Stimulated activated CD4-positive, alpha-beta T cell treated with anti-CD3 and anti-CD28 coated beads, Interleukin-1b, Interleukin-23, amount 100 ng/mL, for 1 hour (primary cell): ENCODE data around the gene VSTM2B.
"Not testable (repeated sequence)": the region's sequence is repeated elsewhere in the genome, so short reads cannot be mapped to it uniquely, and the experiment has no call there.

ENCODE experiments used
- DNase-seq, 2 donors: peaks; one replicate each; pipeline ENCODE4 v3.0.0-alpha.2; 2020; ENCODE audit warnings: low read depth in 2 of 2

The VSTM2B gene

DNA sequence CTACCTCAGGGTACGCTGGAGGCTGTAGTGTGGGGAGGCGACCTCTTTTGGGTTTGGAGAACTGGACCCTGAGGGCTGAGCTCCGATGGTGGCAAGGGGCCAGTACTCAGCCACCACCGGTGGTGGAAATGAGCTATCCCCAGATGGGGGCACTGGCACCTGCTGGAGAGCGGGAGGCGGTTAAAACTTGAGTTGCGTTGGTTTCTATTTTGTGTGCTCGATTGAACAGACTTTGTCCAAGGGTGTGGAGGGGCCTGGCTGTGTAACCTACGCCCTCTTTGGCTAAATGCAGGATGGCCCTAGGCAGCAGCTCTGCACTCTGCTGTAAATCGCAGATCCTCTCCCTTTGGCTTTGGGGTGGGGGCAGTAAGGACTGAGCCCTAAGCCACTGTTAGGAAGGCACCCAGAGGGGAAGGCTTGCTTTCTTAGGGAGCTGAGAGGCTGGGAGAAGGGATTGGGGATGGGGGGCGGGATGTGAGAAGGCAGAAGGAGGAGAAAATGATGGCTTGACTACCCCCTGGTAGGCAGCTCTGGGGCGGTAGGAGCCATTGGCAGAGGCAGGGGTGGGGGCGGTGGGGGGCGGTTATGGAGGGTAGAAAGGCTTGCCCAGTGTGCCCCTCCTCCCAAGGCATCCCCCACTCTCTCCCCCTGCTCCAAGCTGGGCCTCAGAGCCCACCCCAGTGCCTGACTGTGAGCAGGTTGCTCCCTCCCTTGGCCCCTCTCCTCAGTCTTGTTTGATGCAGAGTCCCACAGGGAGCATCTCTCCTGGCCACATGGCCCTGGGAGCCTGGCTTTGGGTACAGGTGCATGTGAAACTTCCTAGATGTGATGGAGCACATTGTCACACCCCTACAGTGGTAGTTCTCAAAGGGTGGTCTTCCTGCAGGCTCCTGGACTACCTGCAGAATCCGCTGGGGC, 5.0 kb downstream of the VSTM2B start:
- no peak for DNase-seq

DNA sequence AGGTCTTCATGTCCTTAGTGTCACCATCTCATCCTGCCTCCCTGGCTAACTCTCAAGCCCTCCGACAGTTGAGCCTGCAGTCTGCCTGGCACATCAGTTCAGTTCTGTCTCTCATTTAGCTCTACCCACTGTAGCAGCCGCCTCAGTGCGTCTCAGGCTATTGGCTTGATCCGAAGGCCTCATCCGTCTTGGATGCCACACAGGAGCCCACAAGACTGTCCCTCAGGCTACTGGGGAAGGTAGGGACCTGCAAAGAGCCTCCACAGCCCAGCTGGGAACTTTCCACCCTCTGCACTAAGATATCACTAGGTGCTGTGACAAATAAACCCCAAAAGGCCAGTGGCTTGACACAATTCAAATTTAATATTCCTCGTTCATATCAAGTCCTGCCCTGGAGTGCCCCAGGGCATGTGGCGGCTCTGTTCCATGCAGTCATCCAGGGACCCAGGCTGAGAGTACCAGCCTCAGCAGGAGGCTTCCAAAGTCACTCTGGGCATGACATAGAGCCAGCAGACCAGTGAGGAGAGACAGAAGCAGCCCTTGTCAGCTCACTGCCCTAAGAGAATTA, 5.7 kb downstream of the VSTM2B start:
- DNase-seq = no peak

DNA sequence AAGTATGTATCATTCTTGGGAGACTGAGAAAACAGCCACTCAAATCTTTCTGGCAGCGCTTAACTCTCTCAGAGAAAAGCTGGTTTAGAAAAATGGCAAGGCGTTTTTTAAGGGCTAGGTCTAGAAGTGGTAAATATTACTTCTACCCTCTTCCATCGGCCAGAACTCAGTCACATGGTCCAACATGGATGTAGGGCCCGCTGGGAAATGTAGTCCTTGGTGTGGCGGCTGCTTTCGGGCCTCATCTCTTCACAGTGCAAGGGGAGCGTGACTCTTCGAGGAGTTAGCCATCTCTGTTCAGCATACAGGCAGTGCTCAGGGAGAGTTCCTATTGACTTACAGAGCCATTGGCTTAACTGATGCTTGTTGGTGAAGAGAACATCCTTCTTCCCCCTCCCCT, 6.3 kb downstream of the VSTM2B start:
- DNase-seq = no peak

DNA sequence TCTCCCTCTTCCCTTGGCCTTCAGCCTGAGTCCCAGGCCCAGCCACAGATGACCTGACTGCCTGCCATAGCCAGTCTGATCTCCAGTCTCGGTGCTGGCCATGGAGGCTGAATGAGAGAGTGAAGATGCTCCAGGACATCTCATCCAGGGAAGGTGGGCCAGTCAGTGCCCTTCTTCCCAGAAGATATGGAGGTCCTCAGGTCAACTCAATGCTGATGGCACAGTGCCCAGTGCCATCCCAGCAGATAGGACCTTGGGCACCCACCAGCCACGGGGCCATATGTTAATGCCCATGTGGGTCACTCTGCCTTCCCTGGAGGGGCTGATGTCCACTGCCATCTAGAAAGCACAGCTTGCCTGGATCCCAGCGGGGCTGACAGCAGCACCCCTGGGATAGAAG, 7.2 kb downstream of the VSTM2B start:
- DNase-seq = no peak

DNA sequence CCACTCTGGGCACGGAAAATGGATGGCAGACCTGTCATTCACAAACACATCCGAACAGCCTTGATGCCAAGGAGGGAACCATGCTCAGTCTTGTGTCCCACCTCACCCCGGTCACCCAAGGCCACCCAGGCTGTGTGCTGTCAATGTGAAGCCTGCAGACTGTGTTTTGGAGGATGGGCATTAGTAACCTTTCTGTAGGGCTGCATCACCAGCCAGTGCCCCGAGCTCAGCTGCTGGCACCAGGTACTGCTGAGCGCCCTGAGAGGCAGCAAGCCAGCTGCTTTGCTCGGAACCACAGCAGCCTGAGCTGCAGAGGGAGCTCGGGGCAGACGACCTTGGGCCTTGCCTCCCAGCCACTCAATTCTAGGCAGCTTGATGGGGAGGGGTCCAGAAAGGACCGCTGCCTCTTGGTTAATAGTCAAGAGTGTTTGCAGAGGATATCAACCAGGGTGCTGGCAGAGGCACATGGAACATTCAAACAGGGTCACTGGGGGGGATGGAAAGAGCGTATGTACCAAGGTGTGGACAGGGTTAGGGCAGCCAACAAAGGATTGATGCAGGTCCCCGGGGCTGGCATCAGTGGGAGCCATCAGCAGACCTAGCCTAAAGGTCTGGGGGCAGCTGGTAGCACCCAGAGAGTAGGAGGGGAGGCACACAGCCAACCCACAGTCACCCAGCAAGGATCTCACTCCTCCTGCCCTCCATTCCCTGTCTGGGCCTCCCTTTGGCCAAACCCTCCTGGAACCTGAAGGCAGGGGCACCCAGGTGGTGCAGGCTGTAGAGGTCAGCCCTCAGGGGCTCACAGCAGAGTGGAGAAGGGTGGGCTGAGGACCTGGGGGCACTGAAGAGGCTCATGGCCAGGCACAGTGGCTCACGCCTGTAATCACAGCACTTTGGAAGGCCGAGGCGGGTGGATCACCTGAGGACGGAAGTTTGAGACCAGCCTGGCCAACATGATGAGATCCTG, 8.1 kb downstream of the VSTM2B start:
- DNase-seq = no peak

DNA sequence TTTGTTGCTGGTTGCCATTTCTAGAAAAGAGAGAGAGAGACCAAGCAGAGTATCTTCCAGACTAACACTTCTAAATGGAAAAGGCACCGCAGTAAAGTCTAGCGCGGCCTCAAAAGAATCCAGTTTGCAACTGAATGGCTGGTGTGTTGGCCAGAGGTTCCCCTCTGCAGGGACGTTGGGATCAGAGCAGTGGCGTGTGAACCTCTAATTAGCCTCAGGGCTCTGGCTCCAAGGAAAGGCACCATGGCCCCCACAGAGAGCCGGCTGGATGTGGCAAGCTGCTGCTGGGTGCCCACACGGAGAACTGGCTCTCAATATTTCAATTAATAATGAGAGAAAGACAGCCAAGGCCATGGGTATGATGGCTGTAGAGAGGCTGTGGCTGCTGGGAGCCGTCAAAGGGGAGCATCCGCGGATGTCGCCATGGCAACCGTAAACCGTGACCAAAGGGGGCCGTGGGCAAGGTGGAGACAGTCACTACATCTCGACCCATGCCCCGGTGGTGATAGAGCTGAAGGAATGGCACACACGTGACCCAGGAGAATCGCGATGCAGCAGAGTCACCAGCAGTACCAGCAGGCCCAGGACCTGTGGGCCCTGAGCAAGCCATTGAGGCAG, 9.5 kb downstream of the VSTM2B start:
- DNase-seq = no peak

DNA sequence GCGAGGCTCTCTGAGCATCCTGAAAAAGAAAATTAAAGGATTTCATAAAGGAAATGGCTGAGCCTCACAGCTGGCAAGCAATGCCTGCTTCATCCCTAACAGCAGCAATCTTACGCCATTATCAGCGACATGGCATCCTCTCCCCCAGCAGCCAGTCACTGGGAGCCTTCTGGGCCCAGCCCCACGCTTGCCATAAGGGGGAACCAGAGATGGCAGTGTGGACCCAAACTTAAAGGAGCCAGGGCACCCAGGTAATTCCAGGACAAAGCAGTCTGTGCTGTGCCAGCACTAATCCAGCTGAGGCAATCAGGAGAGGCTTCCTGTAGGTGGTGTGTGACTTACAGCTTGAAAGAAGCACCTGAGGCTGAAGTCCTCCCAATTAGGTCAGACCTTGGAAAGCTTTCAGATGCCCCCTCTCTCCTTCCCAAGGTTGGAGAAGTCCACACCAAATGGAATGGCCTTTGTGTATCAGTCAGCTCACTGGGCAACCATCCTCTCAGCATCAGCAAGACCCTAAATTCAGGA, 10.3 kb downstream of the VSTM2B start:
- DNase-seq = no peak

DNA sequence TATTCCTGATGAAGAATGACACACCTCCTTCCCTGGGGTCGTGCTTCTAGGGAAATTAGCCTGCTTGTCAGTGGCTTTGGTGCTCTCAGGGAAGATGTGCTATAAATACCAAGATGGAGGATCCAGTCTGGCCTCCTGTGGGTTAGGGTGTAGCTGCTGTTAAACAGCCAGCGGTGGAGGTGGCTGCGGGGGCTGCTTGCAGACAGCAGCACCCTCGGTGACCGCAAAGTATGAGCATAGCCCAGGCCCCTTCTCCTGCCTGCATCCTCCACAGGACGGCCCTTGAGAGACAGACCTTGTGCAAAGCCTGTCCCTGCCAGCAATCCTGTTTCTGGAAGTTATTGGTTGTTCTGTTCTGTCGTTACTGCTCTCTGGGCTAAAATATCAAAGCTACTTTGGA, 11.4 kb downstream of the VSTM2B start:
- no peak for DNase-seq

DNA sequence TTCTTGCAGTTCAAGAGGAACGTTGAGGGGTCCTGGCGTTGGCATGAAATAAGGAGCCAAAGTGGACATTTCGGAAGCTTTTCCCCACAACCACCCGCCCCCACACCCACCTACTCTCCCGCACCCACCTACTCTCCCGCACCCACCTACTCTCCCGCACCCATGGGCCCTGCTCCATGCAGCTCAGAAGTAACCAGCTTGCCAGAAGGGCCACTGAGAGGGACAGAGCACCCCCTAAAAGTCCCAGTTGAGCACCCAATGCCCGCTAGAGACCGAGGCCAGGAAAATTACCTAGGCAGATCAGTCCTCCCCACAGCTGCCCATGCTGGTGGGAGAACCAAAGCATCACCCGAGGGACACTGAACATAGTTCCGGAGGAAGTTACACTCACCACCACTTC, 11.8 kb downstream of the VSTM2B start:
- no peak for DNase-seq

DNA sequence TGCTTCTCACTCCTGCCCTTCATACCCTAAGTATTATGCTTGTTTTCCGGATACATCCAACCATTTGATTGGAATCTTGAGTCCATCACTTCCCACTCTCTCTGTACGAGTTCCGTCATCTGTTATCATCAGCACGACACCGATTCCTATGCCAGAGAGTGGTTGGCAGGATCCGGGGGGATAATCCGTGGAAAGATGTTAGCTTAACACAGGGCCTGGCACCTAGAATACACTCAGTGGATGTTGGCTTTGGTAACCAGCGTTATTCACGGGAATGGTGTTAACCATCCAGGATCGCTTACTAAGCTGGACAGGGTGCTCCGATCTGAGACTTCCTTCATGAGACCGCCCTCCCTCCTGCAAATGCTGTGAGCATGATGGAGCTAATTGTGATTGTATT, 12.4 kb downstream of the VSTM2B start:
- DNase-seq = no peak

DNA sequence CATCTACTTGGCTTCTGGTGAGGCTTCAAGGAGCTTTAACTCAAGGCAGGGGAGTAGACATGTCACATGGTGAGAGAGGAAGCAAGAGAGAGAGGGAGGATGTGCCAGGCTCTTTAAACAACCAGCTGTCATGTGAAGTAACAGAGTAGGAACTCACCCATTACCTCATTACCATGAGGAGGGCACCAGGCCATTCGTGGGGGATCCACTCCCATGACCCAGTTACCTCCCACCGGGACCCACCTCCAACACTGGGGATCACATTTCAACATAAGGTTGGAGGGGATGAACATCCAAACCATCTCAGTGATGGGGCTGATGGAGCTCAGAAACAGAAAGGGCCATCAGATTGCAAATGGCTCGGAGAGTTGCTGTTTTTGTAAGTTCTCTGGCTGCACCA, 12.9 kb downstream of the VSTM2B start:
- no peak for DNase-seq

DNA sequence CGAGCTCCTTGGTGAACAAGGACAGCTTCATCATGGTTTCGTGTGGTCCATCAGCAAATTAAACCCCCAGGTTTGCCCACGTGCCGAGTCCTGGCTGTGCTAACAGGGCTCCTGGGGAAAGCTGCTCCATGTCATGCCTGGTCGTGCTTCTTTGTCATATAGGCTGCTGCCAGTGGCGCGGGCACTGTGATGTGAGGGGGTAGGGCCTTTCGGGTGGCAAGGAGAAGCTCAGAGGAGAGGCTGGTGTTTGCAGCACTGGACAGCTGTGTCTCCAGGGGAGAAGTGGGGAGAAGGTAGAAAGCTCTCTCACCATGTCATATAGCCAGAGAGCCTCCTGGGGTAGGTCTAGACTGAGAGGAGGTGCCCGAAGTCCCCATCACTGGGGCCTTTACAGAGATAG, 13.3 kb downstream of the VSTM2B start:
- DNase-seq = no peak

DNA sequence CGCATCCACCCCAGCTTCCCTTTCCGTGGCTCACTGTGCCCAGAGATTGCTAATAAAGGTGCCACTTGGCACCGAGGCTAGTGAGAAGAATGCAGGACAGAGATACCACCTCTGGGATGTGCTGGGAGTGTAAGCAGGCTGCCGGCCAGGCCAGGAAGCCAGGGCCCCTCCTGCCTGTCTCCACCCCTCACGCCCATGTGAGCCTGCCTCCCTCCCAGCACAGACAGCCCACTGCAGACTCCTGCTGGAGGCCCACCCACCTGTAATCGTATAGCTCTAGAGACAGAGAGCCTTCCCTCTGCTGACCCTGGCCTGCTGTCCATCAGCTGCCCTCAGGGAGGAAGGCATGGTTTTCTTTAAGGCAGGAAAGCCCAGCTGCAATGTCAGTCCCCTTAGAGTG, 13.9 kb downstream of the VSTM2B start:
- no peak for DNase-seq

DNA sequence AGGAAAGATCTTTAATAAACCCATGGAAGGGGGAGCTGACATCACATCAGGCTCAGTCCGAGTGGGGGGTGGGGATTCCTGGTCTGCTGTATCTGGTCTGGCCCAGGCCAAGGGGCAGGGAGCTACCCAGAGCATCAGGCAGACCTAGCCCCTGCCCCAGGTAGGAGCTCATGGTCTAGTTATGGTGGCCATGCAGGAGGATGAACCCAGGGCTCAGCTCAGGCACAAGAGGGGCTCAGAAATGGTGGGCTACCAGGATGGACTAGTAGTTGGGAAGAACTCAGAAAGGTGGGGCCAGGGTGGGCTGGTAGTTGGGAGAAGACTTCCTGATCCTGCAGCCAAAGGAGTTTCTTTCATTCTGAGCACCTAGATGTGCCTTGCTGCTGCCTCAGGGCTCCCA, 14.3 kb downstream of the VSTM2B start:
- no peak for DNase-seq

DNA sequence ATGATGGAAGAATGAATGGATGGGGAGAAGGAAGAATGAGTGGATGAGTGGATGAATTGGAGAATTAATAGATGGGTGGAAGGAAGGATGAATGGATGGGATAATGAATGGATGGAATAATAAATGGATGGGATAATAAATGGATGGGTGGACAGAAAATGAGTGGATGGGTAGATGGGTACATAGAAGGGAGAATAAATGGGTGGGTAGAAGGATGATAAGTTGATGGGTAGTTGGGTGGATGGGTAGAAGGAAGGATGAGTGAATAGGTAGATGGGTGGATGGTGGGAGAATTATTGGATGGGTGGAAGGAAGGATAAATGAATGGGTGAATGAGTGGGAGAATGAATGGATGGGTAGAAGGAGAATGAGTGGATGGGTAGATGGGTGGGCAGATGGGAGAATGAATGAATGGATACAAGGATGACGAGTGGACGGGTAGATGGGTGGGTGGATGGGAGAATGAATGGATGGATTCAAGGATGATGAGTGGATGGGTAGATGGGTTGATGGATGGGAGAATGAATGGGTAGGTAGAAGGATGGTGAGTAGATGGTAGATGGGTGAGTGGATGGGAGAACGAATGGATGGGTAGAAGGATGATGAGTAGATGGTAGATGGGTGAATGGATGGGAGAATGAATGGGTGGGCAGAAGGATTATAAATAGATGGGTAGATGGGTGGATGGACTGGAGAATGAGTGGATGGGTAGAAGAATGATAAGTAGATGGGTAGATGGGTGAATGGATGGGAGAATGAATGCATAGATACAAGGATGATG, 15.9 kb downstream of the VSTM2B start:
- no peak for DNase-seq

DNA sequence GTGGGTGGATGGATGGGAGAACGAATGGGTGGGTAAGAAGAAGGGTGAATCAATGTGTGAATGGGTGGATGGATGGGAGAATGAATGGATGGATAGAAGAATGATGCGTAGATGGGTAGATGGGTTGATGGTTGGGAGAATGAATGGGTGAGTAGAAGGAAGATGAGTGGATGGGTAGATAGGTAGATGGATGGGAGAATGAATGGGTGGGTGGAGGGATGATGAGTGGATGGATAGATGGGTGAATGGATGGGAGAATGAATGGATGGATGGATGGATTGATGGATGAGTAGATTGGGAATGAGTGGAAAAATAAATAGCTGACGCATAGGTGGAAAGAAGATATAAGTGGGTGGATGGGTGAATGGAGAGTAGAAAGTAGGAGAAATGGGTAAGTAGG, 16.5 kb downstream of the VSTM2B start:
- DNase-seq = no peak

DNA sequence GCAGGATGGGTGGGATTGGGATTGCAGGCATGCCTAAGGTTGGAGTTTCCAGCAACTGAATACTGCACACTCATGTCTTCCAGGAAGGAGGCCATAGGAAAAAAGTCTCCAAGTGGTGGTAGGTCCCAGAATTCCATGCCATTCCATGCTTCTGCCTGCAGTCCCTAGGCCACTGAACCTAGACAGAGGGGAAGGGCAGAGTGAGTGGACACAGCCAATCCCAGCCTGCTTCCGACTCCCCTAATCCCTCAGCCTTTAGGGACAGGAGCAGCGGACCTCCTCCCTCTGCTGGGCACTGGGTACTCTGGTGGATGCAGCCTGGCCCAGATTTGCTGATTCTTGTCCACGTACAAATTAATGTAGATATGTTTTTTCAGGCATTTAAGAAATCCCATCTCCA, 17.0 kb downstream of the VSTM2B start:
- no peak for DNase-seq

DNA sequence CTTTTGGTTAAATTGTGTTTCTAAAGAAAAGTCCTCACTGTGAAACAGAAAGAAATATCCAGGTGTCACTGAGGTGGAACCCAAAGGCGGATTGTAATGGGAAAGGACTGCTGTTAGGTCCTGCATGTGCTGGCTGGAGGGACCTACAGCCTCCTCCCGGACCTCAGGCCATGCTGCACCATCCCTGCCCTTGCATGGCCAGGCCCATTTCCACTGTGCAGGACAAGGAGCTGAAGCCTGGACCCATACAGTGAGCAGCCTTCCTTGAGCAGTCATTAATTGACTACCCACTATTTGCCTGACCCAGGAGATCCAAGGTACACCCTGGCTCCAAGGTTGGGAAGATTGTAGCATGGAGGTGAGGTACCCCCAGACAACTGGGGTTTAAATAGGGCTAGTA, 17.6 kb downstream of the VSTM2B start:
- no peak for DNase-seq

DNA sequence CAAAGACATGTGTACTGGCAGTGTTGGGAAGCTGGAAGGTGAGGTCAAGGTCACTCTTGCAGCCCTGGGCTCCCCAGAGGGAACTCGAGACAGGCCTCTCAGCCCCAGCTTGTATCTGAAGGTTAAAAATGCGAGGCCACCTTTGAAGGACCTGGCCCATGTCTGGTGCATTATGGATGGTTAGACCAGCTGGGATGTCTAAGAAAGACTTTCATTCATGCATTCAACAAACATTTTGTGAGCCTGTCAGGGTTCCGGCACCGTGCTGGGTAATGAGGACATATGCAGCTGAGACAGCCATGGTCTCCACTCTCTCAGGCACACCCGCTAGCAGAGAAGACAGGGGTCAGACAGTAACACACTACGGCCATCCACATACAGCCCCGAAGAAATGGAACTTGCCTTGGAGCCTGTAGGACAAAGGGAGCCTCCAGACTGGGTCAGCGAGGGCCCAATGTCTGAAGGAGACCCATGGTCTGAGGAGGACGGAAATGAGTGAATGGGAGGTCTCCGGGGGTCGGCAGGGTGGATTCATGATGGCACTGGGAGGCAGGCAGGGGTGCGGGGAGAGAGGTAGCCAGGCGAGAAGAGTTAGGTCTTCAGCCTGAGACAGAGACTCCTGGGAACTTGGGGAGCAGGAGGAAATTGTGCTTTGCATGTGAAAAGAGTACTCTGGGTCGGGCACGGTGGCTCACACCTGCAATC, 19.0 kb downstream of the VSTM2B start:
- no peak for DNase-seq

DNA sequence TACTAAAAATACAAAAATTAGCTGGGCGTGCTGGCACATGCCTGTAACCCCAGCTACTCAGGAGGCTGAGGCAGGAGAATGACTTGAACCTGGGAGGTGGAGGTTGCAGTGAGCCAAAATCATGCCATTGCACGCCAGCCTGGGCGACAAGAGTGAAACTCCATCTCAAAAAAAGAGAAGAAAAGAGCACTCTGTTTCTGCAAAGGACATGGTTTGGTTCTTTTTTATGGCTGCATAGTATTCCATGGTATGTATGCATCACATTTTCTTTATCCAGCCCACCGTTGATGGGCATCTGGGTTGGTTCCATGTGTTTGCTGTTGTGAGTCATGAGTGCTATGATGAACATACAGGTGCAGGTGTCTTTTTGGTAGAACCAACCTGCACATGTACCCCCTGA, 19.7 kb downstream of the VSTM2B start:
- not testable (repeated sequence) for DNase-seq
